Stimulated activated CD8-positive, alpha-beta memory T cell treated with anti-CD3 and anti-CD28 coated beads, Interleukin-15, amount 100 ng/mL, for 48 hours (primary cell): Measurements from ENCODE around the gene FMNL3.
A peak's percentile ranks its signal among the peaks of the same experiment; 100 is the strongest.
"Not testable (repeated sequence)": the region's sequence is repeated elsewhere in the genome, so short reads cannot be mapped to it uniquely, and the experiment has no call there.

Experiments used
- DNase-seq, 2 donors: peaks; one replicate each; pipeline ENCODE4 v3.0.0-alpha.2; 2020; ENCODE audit warnings: low read depth in 2 of 2

FMNL3 gene

DNA sequence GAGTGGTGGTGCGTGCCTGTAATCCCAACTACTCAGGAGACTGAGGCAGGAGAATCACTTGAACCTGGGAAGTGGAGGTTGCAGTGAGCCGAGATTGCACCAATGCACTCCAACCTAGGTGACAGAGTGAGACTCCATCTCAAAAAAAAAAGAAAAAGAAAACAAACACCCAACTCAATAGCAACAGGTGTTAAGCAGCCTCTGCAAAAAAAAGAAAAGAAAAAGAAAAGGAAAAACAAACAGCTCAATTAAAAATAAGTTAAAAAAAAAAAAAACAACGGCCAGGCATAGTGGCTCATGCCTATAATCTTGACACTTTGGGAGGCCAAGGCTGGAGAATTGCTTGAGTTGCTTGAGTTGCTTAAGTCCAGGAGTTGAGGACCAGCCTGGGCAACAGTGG, 10.6 kb upstream of the FMNL3 start:
- not testable (repeated sequence) for DNase-seq

DNA sequence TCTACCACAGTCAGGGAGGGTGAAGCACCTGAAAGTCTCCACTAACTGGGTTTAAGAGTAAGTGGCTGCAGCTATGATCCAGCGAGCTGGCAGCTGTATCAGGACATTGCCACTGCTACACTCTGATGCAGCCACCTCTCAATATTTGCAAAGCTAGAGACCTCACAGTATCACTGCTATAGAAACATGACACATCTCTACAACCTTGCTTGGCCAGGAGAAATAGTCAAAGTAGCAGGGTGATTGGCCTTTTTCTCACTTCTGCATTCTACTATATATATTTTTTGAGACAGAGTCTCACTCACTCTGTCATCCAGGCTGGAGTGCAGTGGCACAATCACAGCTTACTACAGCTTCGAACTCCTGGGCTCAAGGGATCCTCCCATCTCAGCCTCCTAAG, 9.3 kb upstream of the FMNL3 start:
- no peak for DNase-seq

GRCh38 chr12:49713952-49714351, 6.7 kb upstream of the FMNL3 start:
- DNase-seq, result not testable (repeated sequence)

GRCh38 chr12:49708851-49709250, 1.6 kb upstream of the FMNL3 start:
- no peak for DNase-seq

DNA sequence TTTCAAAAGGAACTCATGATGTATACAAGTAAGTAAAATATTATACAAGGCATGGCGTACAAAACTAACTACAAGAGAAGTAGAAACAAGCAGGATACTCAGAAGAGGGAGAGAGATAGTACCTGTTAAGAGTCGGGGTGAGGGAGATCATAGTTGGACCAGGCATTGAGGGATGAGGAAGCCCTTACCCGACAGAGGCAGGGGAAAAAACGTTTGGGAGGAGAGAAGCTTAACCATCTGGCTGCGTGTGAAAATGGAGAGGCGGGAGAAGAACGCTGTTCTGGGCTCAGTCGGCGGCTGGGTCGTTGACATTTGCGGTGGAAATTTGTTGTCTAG, 575 bp upstream of the FMNL3 start:
- DNase-seq, result no peak

DNA sequence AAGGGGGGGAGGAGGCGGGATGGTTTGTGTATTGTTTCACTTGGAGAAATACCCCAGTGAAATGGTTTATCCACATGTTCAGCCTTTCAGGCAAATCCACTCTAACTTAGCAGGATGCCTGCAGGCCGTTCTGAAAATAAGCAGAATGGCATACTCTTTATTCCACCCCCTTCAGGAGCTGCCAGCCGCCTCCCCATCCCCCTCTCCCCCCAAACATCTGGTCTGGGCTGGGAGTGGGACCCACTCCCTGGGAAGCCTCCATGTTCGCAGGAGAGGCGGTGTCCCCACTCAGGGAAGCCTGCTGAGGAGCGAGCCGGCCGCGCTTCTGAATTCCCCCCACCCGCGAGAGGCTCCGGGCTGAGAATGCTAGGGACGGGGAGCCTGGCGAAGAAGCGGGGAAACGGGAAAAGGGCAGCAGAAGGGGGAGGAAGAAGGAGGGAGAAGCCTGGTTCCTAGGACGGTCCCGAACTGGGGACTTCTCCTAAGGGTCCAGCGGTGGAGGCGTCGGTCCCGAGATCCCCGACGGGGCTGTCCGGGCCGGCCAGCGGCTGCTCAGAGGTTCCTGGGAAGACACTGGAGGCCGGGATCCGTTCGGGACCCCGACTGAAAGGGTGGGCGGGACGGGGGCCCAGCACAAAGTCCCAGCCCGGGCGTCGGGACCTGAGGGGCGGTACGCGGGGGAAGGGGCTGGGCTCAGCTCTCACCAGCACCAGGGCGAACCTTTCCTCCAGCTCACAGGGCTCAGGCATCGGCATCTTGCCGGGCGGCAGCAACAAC, 666 bp downstream of the FMNL3 start:
- DNase-seq, result peak in 1 of 2 donors; percentile 9

- DNase-seq, result peak in 1 of 2 donors; percentile 34
Observed at GRCh38 chr12:49705479-49706134, 1.6 kb downstream of the FMNL3 start.

DNA sequence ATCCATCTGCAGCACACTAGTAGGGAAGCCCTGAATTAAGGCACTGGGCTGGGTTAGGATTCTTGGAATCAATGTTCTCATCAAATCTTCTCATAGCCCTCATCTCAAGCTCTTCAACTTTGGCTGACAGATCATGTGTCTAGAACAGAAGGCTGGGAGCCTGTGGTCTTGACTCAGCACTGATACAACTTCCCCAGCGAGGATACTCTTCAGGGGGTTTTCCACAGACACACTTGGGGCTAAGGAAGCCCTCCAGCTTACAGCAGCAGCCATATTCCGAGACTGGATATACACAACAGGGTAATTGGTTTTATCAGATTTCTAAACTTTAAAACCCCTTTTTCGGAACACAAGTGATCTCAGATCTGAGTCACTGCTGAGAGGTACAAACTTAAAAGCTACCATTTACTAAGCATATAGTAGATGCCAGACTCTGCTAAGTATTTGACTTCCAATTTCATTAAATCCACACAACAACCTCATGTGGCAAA, 3.5 kb downstream of the FMNL3 start:
- DNase-seq, result peak; percentile 55 to 57

DNA sequence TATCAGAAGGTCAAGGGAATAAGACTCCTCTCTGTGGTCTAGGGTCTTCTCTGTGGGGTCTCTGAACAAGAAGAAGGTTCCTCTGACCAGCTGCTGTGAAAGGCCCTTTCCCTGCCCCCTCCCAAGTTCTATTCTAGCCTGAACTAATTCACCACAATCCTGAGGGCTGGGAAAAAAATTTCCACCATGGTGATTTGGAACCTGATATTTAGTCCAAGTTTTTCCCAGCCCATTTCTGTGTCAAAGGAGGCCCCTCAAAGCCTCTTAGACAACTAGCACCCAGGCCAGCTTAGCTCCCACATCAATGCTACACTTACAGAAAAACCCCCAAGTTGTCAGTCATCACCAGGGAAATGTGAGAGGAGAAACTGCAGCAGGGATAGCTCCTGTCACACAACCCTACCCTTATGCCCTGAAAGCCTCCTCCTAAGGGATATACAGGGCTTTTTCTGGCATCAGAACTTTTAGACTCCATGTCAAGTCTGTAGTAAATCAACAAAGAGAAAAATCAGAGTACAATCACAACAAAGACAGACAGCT, 4.5 kb downstream of the FMNL3 start:
- DNase-seq, result no peak

GRCh38 chr12:49702009-49702408, 5.2 kb downstream of the FMNL3 start:
- no peak for DNase-seq

DNA sequence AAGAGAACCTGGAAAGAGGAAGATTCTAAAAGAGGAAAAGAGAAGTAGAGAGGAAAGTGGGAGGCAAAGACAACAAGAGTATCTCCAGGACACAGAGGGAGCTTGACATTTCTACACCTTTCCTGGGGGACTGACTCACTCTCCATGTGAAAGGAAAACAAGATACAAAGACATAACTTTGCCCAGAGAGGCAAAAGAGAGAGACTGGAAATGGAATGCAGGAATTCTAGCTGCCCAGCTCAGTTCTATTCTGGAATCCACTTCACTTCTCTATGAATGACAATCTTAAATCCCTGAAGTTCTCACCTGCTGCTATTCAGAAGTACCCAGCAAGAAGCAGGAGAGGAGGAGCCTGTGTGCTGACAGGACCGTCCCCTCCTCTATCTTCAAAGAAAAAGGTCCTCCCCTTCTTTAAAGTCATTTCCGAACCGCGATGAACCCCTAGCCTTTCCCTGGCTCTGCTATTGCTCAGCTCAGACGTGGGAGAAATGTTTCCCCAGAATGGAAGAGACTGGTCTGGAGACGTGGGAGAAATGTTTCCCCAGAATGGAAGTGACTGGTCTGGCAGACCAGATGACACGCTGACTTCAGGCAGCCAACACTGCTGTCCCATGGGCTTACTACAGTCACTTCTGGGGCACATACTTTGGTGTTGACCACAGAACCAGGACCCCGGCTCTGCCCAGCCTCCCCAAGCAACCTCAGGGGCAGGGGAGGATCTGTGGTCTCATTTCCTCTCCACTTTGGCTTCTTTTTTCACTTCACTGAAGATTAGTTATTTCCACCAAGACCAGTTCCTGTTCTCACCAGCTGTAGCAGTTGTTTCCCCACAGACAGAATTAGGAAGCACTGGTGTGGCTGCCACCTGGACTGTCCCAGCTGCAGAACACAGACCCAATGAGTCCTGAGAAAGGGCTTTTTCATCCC, 8.3 kb downstream of the FMNL3 start:
- peak; percentile 49 to 55 for DNase-seq

GRCh38 chr12:49697808-49698207, 9.4 kb downstream of the FMNL3 start:
- DNase-seq, result no peak

DNA sequence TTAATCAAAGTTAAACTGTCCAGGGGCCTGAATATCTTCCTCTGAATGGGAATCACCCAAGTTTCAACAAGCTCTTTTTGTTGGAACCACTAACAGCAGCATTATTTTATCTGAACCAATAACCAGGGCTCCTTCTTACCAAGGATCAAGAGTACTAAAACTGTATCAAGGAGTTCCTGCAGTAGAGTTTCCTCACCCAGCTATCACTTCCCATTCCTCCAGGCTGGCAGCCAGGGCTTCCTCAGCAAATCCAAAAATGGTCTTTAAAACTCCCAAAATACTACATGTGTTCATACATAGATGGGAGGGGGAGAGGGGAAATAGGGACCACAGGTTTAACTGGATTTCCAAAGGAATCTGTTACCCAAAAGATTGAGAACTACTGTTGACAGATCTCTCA, 10.5 kb downstream of the FMNL3 start:
- DNase-seq, result no peak

DNA sequence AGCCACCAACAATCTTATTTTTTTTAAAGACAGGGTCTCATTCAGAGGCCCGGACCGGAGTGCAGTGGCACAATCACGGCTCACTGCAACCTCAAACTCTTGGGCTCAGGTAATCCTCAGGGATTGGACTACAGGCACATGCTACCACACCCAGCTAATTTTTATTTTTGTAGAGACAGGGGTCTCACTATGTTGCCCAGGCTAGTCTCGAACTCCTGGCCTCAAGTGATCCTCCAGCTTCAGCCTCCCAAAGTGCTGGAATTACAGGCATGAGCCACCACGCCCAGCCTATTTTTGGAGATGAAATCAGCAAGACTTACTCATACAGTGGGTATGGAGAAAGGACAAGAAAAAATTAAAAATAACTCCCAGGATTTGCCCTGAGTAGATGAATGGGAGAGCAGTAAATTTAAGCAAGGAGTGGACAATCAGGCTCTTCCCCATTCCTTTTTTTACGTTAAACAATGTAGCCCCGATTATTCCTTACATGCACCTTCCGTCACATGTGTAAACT, 13.2 kb downstream of the FMNL3 start:
- DNase-seq, result no peak

DNA sequence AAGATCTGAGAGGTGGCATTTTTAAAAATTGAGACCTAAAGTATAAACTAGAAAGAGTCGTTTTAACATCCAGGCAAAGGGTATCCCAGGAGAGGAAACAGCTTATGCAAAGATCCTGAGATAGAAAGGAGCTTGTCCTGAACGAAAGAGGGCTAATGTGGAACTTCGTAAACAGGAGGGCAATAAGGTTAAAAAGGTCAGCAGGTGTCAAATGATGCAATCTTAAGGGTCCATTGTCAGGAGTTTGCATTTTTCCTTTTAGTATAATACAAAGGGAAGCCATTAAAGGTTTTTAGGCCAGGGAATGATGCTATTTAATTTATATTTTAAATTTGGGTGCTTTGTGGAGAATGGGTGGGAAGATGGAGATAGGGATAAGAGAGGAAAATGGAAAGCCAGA, 14.4 kb downstream of the FMNL3 start:
- DNase-seq, result no peak

DNA sequence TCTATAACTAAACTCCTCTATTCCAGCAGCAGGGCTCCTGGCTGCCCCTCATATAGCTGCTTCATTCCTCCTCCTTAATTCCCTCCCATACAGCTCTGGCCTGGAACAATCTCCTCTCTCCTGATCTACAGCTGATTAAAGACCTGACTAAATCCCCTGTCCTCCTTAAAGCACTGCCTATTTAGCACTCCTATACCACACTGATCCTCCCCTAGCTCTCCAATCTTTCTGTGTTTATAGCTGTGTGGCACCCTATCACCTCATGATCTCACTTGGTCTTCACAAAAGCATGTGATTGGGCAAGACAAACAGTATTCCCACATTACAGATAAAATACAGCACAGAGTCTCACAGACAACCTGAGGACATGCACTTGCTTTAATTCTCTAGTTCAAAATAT, 17.4 kb downstream of the FMNL3 start:
- no peak for DNase-seq

DNA sequence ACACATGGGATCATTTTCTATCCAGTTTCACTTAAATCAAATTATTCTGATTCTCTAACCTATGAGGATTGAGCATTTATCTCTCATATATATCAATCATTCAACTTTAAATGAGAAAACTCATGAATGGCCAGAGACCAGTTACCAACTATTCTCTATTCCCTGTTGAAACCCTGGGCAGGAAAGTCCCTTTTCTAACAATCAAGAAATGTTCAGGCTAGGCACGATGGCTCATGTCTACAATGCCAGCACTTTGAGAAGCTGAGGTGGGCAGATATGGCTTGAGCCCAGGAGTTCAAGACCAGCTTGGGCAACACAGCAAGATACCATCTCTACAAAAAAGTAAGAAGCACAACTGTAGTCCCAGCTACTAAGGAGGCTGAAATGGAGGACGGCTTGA, 18.0 kb downstream of the FMNL3 start:
- no peak for DNase-seq

DNA sequence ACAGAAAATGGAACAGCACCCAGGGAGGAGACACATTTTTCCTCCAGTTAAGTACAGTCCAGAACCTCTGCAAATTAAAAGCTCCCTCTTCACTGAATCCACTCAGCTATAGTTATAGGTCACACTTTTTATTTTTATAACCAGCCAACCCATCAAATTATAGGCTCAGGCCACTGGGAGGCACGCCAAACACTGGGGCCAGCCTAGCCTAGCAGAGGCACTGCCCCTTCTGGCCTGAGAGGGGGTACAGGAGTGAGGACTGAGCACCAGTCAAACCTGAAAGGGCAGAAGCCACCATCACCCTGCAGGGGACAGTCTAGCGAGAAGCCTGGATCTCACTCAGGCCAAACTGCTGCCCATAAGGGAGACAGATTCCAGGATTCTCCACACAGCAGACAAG, 19.3 kb downstream of the FMNL3 start:
- no peak for DNase-seq

- DNase-seq, result no peak
Observed at GRCh38 chr12:49684310-49684854, 22.8 kb downstream of the FMNL3 start.

- no peak for DNase-seq
Observed at GRCh38 chr12:49683599-49684309, 23.5 kb downstream of the FMNL3 start.

GRCh38 chr12:49680075-49680474, 27.1 kb downstream of the FMNL3 start:
- no peak for DNase-seq
